Ascending aorta (tissue), 2 donors: ENCODE results near the gene MAP4K1. TPM values are rescaled to one million over a fixed set of nuclear protein-coding genes. Genes with fewer than 3 reads are reported as not detected.
"Not testable (repeated sequence)": the region's sequence is repeated elsewhere in the genome, so short reads cannot be mapped to it uniquely, and the experiment has no call there.

Experiments used
- DNase-seq, 2 donors: peaks; one replicate each; pipeline ENCODE4 v3.0.0-alpha.2; 2019; ENCODE audit warnings: low spot score in 2 of 2
- H3K27ac ChIP-seq, 2 donors: fragments of 200-600 bp; sonication (generic); one replicate each; pipeline ENCODE4 v1.5.1; 2016 to 2017; ENCODE audit warnings: mild to moderate bottlenecking in 1 of 2
- H3K27me3 ChIP-seq: fragments of 200-600 bp; sonication (generic); one replicate; pipeline ENCODE4 v1.5.1; 2017
- H3K36me3 ChIP-seq, 2 donors: fragments of 200-600 bp; sonication (generic); one replicate each; pipeline ENCODE4 v1.5.1; 2016
- H3K4me1 ChIP-seq, 2 donors: fragments of 200-600 bp; sonication (generic); one replicate each; pipeline ENCODE4 v1.5.1; 2016 to 2017; ENCODE audit warnings: mild to moderate bottlenecking in 1 of 2
- H3K4me3 ChIP-seq, 2 donors: fragments of 200-600 bp; sonication (generic); one replicate each; pipeline ENCODE4 v1.5.1; 2016 to 2017; ENCODE audit warnings: mild to moderate bottlenecking in 1 of 2
- H3K9me3 ChIP-seq, 2 donors: fragments of 200-600 bp; sonication (generic); one replicate each; pipeline ENCODE4 v1.5.1; 2016
- CTCF ChIP-seq, 3 experiments: fragments of 200-600 bp in 2 of 3; fragments of 450-650 bp in 1 of 3; sonication (generic) in 2 of 3; IDR thresholded peaks; one replicate each; pipeline ENCODE4 v1.5.1; 2016 to 2019; ENCODE audit warnings: antibody characterized with exemption in 3 of 3, mild to moderate bottlenecking in 1 of 3, moderate library complexity in 1 of 3
- intact Hi-C: fragments of 100-400 bp; cut with DNase I; formaldehyde crosslinking; loops from one replicate; pipeline ENCODE4 v1.15.1; 2023
- total RNA-seq: library from RNA; depleted of rRNA; stranded (reverse); fragments of >200 nt; gene quantifications from one replicate; pipeline ENCODE4 v1.1.0, GENCODE V29; 2016

MAP4K1 gene
- total RNA-seq, 1 donor from 2014 or later, result 15.1 TPM

- Histone ChIP-seq H3K27me3 (no peaks in the 10 kb centered on the region), H3K4me3 (no peak overlapping the region), H3K27ac (no peak overlapping the region), H3K36me3 (peaks cover 9 to 52% of the 10 kb centered on the region in 2 donors), H3K4me1 (peaks cover 0 to 3% of the 10 kb centered on the region in 2 donors), H3K9me3 (no peaks in the 10 kb centered on the region)
- intact Hi-C loops, result loop anchor here (2.0 to 5.0 kb wide), 3 partner anchors 93 to 232 kb away; partner anchors contain the start of gene FAM98C
- peak; percentile 87 to 96 (median 89) for TF ChIP-seq CTCF (IDR thresholded peaks at IDR 0.05)
- peak in 1 of 2 donors; percentile 85 for DNase-seq
Measured at GRCh38 chr19:38634757-38635482, 17.2 kb upstream of the MAP4K1 start.

GRCh38 chr19:38632476-38633213 lies 14.9 kb upstream of the MAP4K1 start:
- Histone ChIP-seq H3K27ac (no peak overlapping the region), H3K4me3 (no peak overlapping the region), H3K9me3 (no peaks in the 10 kb centered on the region), H3K36me3 (peaks cover 28 to 74% of the 10 kb centered on the region in 2 donors), H3K27me3 (no peaks in the 10 kb centered on the region), H3K4me1 (peaks cover 0 to 3% of the 10 kb centered on the region in 2 donors)
- TF ChIP-seq CTCF (IDR thresholded peaks at IDR 0.05), result no peak
- no peak for DNase-seq
- intact Hi-C loops, result no loop called here

GRCh38 chr19:38631811-38632475 lies 14.2 kb upstream of the MAP4K1 start:
- H3K27ac ChIP-seq, H3K4me1 ChIP-seq, H3K27me3 ChIP-seq, DNase-seq, H3K4me3 ChIP-seq, H3K9me3 ChIP-seq, intact Hi-C loops: not testable (repeated sequence)
- H3K36me3 ChIP-seq, result peaks cover 35 to 81% of the 10 kb centered on the region in 2 donors

GRCh38 chr19:38631301-38631700 lies 13.5 kb upstream of the MAP4K1 start:
- H3K9me3 ChIP-seq, H3K4me1 ChIP-seq, DNase-seq, H3K27ac ChIP-seq, H3K4me3 ChIP-seq, H3K27me3 ChIP-seq, intact Hi-C loops: not testable (repeated sequence)
- peaks cover 40 to 82% of the 10 kb centered on the region in 2 donors for H3K36me3 ChIP-seq

- H3K4me1 ChIP-seq, result no peaks in the 10 kb centered on the region
- H3K4me3 ChIP-seq, result no peak overlapping the region
- no peak overlapping the region for H3K27ac ChIP-seq
- no peaks in the 10 kb centered on the region for H3K9me3 ChIP-seq
- TF ChIP-seq CTCF (IDR thresholded peaks at IDR 0.05), result no peak
- intact Hi-C loops, result no loop called here
- peaks cover 50 to 86% of the 10 kb centered on the region in 2 donors for H3K36me3 ChIP-seq
- no peaks in the 10 kb centered on the region for H3K27me3 ChIP-seq
- DNase-seq, result no peak
Measured at GRCh38 chr19:38629568-38629967, 11.8 kb upstream of the MAP4K1 start.

- intact Hi-C loops, result no loop called here
- peaks cover 73 to 95% of the 10 kb centered on the region in 2 donors for H3K36me3 ChIP-seq
Measured at GRCh38 chr19:38626401-38626800, 8.6 kb upstream of the MAP4K1 start.

More at GRCh38 chr19:38626401-38626800, 8.6 kb upstream of the MAP4K1 start:
- no peak for DNase-seq
- H3K4me3 ChIP-seq, result no peak overlapping the region
- H3K9me3 ChIP-seq, result no peaks in the 10 kb centered on the region
- no peak overlapping the region for H3K27ac ChIP-seq
- H3K27me3 ChIP-seq, result no peaks in the 10 kb centered on the region
- H3K4me1 ChIP-seq, result no peaks in the 10 kb centered on the region
- TF ChIP-seq CTCF (IDR thresholded peaks at IDR 0.05), result no peak
